ENCODE results near the gene JMJD7.

JMJD7 gene

DNA sequence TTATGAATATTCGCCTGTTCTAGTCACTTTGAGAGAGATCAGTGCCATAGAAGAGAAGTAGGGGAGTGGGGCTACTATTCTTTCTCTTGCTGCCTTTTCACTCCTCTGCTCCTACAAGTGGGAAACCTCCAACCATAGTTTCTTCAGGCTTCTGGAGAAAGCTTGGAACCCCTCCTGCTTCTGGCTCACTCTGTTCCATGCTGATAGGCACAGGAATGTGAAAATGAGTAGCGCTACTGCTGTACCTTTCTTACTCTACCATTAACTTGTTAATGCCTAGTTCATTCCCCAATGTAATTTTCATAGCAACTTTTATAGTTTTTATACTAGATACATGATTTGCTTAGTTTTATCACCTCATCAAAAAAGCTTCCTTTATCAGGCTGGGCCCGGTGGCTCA is 26.7 kb upstream of the JMJD7 start:
- peaks cover 17% of the 10 kb centered on the region for H3K4me1 ChIP-seq (ENCODE audit: insufficient read depth, low read length, severe bottlenecking)
- no peak overlapping the region for H3K9ac ChIP-seq (ENCODE audit: low read length)
- H3K27ac ChIP-seq (ENCODE audit: low read depth, low read length, poor library complexity, severe bottlenecking), result no peak overlapping the region

GRCh38 chr15:41801850-41802455 is 25.9 kb upstream of the JMJD7 start:
- Histone ChIP-seq H2AFZ (ENCODE audit: low read length) (no peak overlapping the region), H3K4me2 (ENCODE audit: low read length) (no peak overlapping the region), H3K79me2 (ENCODE audit: insufficient read depth, low read length) (no peaks in the 10 kb centered on the region), H3K4me3 (ENCODE audit: low read depth, low read length, poor library complexity, severe bottlenecking) (no peak overlapping the region), H3K9me3 (ENCODE audit: low read length) (peaks cover 5% of the 10 kb centered on the region; the same call in 1 of the 2 replicates), H3F3A (ENCODE audit: insufficient read depth, low read length) (no peaks in the 10 kb centered on the region), H3K9ac (ENCODE audit: low read length) (no peak overlapping the region), H3K4me1 (ENCODE audit: insufficient read depth, low read length, severe bottlenecking) (peaks cover 10% of the 10 kb centered on the region), H3K27me3 (ENCODE audit: insufficient read depth, low read length) (no peaks in the 10 kb centered on the region), H3K36me3 (ENCODE audit: insufficient read depth, low read length) (peaks cover 15% of the 10 kb centered on the region), H3K9me2 (ENCODE audit: low read depth, low read length) (no peaks in the 10 kb centered on the region), H3K27ac (ENCODE audit: low read depth, low read length, poor library complexity, severe bottlenecking) (no peak overlapping the region), H4K20me1 (ENCODE audit: insufficient read depth, low read length) (no peaks in the 10 kb centered on the region)
- TF ChIP-seq EZH2 (IDR thresholded peaks at IDR 0.05; ENCODE audit: borderline replicate concordance, low read length), result no peak
- TF ChIP-seq, protein P1, sequence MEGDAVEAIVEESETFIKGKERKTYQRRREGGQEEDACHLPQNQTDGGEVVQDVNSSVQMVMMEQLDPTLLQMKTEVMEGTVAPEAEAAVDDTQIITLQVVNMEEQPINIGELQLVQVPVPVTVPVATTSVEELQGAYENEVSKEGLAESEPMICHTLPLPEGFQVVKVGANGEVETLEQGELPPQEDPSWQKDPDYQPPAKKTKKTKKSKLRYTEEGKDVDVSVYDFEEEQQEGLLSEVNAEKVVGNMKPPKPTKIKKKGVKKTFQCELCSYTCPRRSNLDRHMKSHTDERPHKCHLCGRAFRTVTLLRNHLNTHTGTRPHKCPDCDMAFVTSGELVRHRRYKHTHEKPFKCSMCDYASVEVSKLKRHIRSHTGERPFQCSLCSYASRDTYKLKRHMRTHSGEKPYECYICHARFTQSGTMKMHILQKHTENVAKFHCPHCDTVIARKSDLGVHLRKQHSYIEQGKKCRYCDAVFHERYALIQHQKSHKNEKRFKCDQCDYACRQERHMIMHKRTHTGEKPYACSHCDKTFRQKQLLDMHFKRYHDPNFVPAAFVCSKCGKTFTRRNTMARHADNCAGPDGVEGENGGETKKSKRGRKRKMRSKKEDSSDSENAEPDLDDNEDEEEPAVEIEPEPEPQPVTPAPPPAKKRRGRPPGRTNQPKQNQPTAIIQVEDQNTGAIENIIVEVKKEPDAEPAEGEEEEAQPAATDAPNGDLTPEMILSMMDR (IDR thresholded peaks at IDR 0.05; ENCODE audit: low read length), result no peak

More for the DNA sequence above, 26.7 kb upstream of the JMJD7 start:
- H3K9me3 ChIP-seq (ENCODE audit: low read length), result peaks cover 5% of the 10 kb centered on the region; the same call in 1 of the 2 replicates
- H3K79me2 ChIP-seq (ENCODE audit: insufficient read depth, low read length), result no peaks in the 10 kb centered on the region
- H4K20me1 ChIP-seq (ENCODE audit: insufficient read depth, low read length), result no peaks in the 10 kb centered on the region
- no peaks in the 10 kb centered on the region for H3K27me3 ChIP-seq (ENCODE audit: insufficient read depth, low read length)
- no peak overlapping the region for H3K4me3 ChIP-seq (ENCODE audit: low read depth, low read length, poor library complexity, severe bottlenecking)
- H3F3A ChIP-seq (ENCODE audit: insufficient read depth, low read length), result no peaks in the 10 kb centered on the region
- peaks cover 15% of the 10 kb centered on the region for H3K36me3 ChIP-seq (ENCODE audit: insufficient read depth, low read length)
- H2AFZ ChIP-seq (ENCODE audit: low read length), result no peak overlapping the region
- no peaks in the 10 kb centered on the region for H3K9me2 ChIP-seq (ENCODE audit: low read depth, low read length)
- no peak for TF ChIP-seq EZH2 (IDR thresholded peaks at IDR 0.05; ENCODE audit: borderline replicate concordance, low read length)
- TF ChIP-seq, protein P1 (IDR thresholded peaks at IDR 0.05; ENCODE audit: low read length), result no peak
- no peak overlapping the region for H3K4me2 ChIP-seq (ENCODE audit: low read length)

DNA sequence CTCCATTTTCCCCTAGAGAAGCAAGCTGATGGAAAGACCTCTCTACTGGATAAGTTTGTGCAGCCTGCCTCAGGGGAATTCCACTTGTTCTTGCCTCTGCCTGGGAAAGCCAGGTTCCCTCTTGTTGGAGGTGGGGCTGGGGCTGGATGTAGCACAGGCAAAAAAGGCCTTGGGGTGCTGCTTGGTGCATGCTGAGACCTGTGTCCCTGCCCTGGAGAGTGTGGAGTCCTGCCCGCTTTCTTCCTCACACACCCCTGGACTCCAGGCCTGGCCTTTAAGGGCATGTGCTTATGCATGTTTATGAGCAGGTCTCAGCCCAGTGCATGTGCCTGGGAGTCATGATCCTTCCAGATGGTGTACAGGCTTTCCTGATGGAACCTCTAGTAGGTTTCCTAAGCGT is 23.5 kb upstream of the JMJD7 start:
- H3F3A ChIP-seq (ENCODE audit: insufficient read depth, low read length), result no peaks in the 10 kb centered on the region
- no peak overlapping the region for H3K9ac ChIP-seq (ENCODE audit: low read length)
- H3K36me3 ChIP-seq (ENCODE audit: insufficient read depth, low read length), result peaks cover 15% of the 10 kb centered on the region
- H3K4me1 ChIP-seq (ENCODE audit: insufficient read depth, low read length, severe bottlenecking), result peaks cover 4% of the 10 kb centered on the region
- H3K27me3 ChIP-seq (ENCODE audit: insufficient read depth, low read length), result no peaks in the 10 kb centered on the region
- H3K4me3 ChIP-seq (ENCODE audit: low read depth, low read length, poor library complexity, severe bottlenecking), result no peak overlapping the region
- no peak for TF ChIP-seq EZH2 (IDR thresholded peaks at IDR 0.05; ENCODE audit: borderline replicate concordance, low read length)
- TF ChIP-seq, protein P1 (IDR thresholded peaks at IDR 0.05; ENCODE audit: low read length), result no peak
- no peaks in the 10 kb centered on the region for H3K79me2 ChIP-seq (ENCODE audit: insufficient read depth, low read length)
- no peak overlapping the region for H2AFZ ChIP-seq (ENCODE audit: low read length)
- no peak overlapping the region for H3K4me2 ChIP-seq (ENCODE audit: low read length)
- no peak overlapping the region for H3K27ac ChIP-seq (ENCODE audit: low read depth, low read length, poor library complexity, severe bottlenecking)
- no peaks in the 10 kb centered on the region for H4K20me1 ChIP-seq (ENCODE audit: insufficient read depth, low read length)
- H3K9me3 ChIP-seq (ENCODE audit: low read length), result peaks cover 5% of the 10 kb centered on the region; the same call in 1 of the 2 replicates
- no peaks in the 10 kb centered on the region for H3K9me2 ChIP-seq (ENCODE audit: low read depth, low read length)
